GM19328 (cell line): ENCODE measurements around the gene VEZT.
"Not testable (repeated sequence)": the region's sequence is repeated elsewhere in the genome, so short reads cannot be mapped to it uniquely, and the experiment has no call there.

Source experiments
- ATAC-seq: cut with Tn5 transposase; IDR thresholded peaks from one replicate; pipeline ENCODE4 v1.9.1; 2021; ENCODE audit warnings: mild to moderate bottlenecking, moderate library complexity; ENCODE audit not compliant: unreplicated experiment

Gene VEZT

DNA sequence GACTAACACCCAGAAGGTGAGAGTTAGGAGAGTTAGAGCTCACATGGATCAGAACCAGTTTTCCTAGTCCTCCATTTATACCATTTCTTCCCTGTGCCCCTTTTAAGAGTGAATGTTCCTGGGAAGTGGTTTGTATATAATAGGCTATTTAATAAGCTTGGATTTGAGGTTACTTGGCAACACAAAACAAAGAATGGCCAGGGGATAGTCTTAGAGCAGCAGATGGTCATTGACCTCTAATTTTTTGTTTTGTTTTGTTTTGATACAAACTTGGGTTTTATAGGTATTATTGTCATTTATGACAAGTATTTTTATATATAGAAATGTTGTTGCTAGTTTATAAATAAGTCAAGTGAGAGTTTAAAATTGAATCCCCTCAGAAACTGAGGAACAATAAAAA, 35.8 kb downstream of the VEZT start:
- no peak for ATAC-seq

- no peak for ATAC-seq
Measured at GRCh38 chr12:95257541-95257940, 39.9 kb downstream of the VEZT start.

DNA sequence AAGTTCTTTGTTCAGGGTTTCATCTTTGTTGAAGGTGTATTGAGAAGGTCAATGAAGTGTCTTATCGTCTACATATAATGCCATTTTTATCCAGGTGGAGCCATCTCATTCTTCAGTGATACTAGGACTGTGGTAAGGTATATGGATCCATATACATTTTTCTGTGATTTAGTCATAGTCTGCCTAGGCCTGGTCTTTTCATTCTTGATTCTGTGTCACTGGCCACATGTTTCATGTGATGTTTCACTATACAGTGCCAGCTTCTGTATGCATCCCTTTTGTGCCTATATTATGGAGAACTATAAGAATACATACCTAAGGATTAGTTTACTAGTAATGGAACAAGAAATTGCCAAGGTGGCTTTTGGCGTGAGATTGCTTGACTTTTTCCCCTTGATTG, 40.5 kb downstream of the VEZT start:
- ATAC-seq, result no peak

GRCh38 chr12:95258803-95259202, 41.2 kb downstream of the VEZT start:
- no peak for ATAC-seq

DNA sequence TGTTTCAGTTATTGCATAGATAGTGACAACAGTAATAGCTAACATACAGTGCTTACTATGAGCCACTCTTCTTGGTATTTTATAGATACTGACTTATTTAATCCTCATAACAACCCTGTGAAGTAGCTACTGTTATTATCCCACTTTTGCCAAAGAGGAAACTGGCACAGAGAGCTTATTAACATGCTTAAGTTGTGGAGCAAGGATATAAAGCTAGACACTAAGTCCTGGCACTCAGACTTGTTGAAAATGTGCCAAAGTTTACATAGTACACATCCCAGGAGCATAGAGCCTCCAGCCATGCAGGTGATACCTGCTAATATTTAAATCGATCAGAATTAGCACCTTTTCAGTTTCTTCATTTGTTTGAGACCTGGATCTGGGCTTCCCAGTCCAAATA, 41.8 kb downstream of the VEZT start:
- ATAC-seq, result no peak

GRCh38 chr12:95261109-95261508, 43.5 kb downstream of the VEZT start:
- ATAC-seq, result no peak

- ATAC-seq, result no peak
Measured at GRCh38 chr12:95262808-95263207, 45.2 kb downstream of the VEZT start.

DNA sequence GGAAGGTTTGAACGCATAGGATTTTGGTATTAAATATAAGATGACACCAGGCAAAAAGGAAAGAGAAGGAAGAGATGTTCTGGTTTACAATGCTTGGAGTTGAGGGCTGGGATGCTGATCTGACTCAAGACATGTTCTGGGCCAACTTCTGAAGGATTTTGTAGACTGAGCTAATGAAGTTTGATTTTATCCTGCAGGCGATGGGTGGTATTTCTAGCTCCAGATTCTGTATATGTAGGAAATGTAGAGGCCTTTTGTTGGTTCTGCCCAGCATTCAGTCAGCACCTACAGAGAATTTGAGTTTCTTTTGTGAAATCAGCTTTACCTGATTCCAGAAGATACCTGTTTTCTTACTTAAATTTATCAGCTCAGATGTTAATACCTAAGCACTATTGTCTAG, 48.2 kb downstream of the VEZT start:
- ATAC-seq, result no peak

DNA sequence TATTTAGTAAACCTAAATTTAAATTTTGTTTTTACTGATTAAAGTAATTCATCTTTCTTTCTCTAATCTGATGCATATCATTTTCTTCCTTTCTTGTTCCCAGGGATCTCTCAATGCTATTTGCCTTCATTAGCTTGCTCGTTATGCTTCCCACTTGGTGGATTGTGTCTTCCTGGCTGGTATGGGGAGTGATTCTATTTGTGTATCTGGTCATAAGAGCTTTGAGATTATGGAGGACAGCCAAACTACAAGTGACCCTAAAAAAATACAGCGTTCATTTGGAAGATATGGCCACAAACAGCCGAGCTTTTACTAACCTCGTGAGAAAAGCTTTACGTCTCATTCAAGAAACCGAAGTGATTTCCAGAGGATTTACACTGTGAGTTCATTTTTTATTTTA, 48.6 kb downstream of the VEZT start:
- ATAC-seq, result no peak

DNA sequence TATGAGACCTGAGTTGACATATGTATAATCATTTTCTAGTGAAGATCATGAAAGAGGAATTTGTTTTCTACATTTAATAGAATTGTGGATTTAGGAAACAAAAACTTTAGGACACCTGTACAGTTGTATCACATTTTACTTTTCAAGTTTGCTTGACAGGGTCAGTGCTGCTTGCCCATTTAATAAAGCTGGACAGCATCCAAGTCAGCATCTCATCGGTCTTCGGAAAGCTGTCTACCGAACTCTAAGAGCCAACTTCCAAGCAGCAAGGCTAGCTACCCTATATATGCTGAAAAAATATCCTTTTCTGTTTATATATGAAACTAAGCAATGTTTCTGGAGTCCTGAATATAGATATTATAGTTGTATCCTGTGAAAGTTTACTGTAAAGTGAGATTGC, 52.3 kb downstream of the VEZT start:
- ATAC-seq, result no peak

DNA sequence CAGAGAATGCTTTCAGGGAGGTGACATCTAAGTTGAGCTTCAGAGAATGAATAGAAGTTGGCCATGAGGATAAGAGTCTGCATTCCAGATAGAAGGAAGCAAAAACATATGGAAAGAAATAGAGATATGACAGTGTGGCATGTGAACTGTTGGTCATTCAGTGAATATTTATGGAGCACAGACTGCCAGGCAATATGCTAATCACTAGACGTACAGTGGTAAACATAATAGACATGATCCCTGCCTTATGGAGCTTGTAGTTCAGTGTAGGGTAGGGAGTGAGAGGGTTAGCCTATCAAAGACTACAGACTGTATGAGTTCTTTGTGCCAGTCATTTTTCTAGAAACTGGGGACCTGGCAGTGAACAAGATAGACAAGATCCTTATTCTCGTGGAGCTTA, 53.9 kb downstream of the VEZT start:
- ATAC-seq, result no peak

- ATAC-seq, result no peak
Measured at GRCh38 chr12:95277139-95277538, 59.5 kb downstream of the VEZT start.

GRCh38 chr12:95279856-95280255, 62.2 kb downstream of the VEZT start:
- ATAC-seq, result no peak

DNA sequence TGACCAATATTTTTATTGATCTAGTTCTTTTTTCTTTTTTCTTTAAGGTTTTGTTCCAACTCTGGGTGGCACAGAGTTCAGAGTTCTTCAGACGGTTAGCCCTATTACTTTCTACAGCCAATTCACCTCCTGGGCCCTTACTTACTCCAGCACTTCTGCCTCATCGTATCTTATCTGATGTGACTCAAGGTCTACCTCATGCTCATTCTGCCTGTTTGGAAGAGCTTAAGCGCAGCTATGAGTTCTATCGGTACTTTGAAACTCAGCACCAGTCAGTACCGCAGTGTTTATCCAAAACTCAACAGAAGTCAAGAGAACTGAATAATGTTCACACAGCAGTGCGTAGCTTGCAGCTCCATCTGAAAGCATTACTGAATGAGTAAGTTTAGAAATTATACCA, 64.7 kb downstream of the VEZT start:
- no peak for ATAC-seq

GRCh38 chr12:95283371-95283770, 65.8 kb downstream of the VEZT start:
- ATAC-seq, result no peak

DNA sequence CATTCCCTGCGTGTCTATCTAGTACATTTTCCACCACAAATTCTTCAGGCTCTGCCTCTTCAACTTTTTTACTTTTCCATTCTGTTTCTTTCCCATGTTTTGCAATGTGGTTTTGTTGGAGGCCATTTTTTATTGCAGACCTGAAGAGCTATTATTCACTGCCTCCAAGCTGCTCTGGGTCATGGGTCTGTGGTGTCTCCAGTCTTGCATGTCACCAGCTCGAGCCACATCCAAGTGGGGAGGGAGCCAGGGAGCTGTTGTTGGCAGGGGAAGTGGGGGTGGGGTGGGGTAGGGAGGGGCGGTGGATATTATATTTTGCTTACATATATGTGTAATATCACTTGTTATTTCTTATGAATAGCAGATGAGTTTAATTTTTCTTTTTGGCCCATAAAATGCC, 69.1 kb downstream of the VEZT start:
- ATAC-seq, result no peak

DNA sequence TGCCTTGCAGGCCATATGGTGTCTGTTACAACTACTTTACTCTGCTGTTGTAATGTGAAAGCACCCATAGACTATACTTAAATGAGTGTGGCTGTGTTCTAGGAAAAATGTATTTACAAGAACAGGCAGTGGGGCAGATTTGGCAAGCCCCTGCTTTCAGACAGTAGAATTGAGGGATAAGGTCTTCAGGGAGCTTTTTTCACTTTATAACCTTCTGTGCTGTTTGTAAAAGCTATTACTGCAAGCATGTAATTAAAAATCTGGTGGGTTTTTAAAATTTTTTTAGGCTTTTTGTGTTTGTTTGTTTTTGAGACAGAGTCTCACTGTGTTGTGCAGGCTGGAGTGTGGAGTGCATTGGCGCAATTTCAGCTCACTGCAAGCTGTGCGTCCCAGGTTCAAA, 73.9 kb downstream of the VEZT start:
- ATAC-seq, result no peak

GRCh38 chr12:95298916-95299315, 81.3 kb downstream of the VEZT start:
- no peak for ATAC-seq

DNA sequence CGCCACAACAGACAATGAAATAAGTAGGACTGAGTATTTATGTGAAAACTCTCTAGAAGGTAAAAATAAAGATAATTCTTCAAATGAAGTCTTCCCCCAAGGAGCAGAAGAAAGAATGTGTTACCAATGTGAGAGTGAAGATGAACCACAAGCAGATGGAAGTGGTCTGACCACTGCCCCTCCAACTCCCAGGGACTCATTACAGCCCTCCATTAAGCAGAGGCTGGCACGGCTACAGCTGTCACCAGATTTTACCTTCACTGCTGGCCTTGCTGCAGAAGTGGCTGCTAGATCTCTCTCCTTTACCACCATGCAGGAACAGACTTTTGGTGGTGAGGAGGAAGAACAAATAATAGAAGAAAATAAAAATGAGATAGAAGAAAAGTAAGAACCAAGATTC, 82.7 kb downstream of the VEZT start:
- ATAC-seq, result no peak

- no peak for ATAC-seq
Measured at GRCh38 chr12:95303476-95303875, 85.9 kb downstream of the VEZT start.

GRCh38 chr12:95304673-95305198, 87.1 kb downstream of the VEZT start:
- ATAC-seq, result no peak

GRCh38 chr12:95312656-95313055, 95.0 kb downstream of the VEZT start:
- no peak for ATAC-seq

DNA sequence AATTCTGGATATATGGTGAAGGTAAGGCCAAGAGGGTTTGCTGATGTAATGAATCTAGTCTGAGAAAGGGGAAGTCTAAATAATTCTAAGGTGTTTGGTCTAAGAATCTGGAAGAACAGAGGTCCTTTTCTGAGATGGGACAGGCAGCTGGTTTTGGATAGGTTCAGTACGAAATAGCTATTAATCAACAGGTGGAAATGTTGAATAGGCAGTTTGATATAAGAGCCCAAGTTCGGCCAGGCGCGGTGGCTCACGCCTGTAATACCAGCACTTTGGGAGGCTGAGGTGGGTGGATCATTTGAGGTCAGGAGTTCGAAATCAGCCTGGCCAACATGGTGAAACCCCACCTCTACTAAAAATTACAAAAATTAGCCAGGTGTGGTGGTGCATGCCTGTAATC, 97.1 kb downstream of the VEZT start:
- ATAC-seq, result not testable (repeated sequence)

DNA sequence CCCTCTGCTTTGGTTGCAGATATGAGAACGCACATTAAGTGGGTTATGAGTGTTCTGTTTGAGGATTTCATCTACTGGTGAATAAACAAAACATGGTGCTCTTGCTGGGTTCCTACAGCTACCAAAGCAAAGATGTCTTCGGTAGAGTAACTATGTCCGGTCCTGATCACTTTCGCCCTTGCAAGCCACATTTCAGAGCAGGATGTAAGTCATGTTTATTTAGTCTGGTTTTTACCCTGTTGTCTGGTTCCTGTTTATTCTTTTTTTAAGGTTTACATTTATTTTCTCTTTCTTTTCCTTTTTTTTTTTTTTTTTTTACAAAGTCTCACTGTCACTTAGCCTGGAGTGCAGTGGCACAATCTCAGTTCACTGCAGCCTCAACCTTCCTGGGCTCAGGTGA, 99.2 kb downstream of the VEZT start:
- no peak for ATAC-seq
